Mesendoderm (in vitro differentiated cells): ENCODE results near the gene ZNF19.

Experiments
- DNase-seq: peaks from one replicate; pipeline ENCODE4 v3.0.0; 2013
- H2AK5ac ChIP-seq: 2 replicates; pipeline ENCODE4 v1.6.1; 2013; ENCODE audit warnings: low read length, inconsistent platforms
- H2BK120ac ChIP-seq: 2 replicates; pipeline ENCODE4 v1.6.1; 2013; ENCODE audit warnings: low read depth, mild to moderate bottlenecking, low read length, moderate library complexity, mixed read lengths
- H2BK15ac ChIP-seq: replicated peaks from 2 replicates; pipeline ENCODE4 v1.6.1; 2013; ENCODE audit warnings: low read depth, mild to moderate bottlenecking, moderate library complexity
- H2BK5ac ChIP-seq: 2 replicates; pipeline ENCODE4 v1.6.1; 2013; ENCODE audit warnings: low read length, inconsistent platforms
- H3K18ac ChIP-seq: 2 replicates; pipeline ENCODE4 v1.6.1; 2013; ENCODE audit warnings: mild to moderate bottlenecking, low read length, mixed read lengths
- H3K23ac ChIP-seq: one replicate; pipeline ENCODE4 v1.6.1; 2013; ENCODE audit warnings: low read length
- H3K27ac ChIP-seq: 2 replicates; pipeline ENCODE4 v1.5.1; 2013; ENCODE audit warnings: low read depth, mild to moderate bottlenecking, inconsistent platforms, low read length, moderate library complexity
- H3K27me3 ChIP-seq: 2 replicates; pipeline ENCODE4 v1.6.1; 2013; ENCODE audit warnings: low read length, control low read depth, mild to moderate bottlenecking, inconsistent platforms; ENCODE audit not compliant: insufficient read depth, poor library complexity
- H3K36me3 ChIP-seq: 2 replicates; pipeline ENCODE4 v1.6.1; 2013; ENCODE audit warnings: low read length, inconsistent platforms; ENCODE audit not compliant: control insufficient read depth, insufficient read depth
- H3K4ac ChIP-seq: one replicate; pipeline ENCODE4 v1.6.1; 2013; ENCODE audit warnings: low read depth, mild to moderate bottlenecking, low read length, moderate library complexity
- H3K4me1 ChIP-seq: 2 replicates; pipeline ENCODE4 v1.6.1; 2013; ENCODE audit warnings: low read depth, low read length, inconsistent platforms; ENCODE audit not compliant: control insufficient read depth
- H3K4me2 ChIP-seq: 2 replicates; pipeline ENCODE4 v1.6.1; 2013; ENCODE audit warnings: low read length
- H3K4me3 ChIP-seq: 2 replicates; pipeline ENCODE4 v1.5.1; 2013; ENCODE audit warnings: mild to moderate bottlenecking, low read length
- H3K56ac ChIP-seq: one replicate; pipeline ENCODE4 v1.6.1; 2013; ENCODE audit warnings: low read length
- H3K79me1 ChIP-seq: 2 replicates; pipeline ENCODE4 v1.6.1; 2013; ENCODE audit warnings: low read length, inconsistent platforms
- H3K79me2 ChIP-seq: 2 replicates; pipeline ENCODE4 v1.6.1; 2013; ENCODE audit warnings: mild to moderate bottlenecking, low read length; ENCODE audit not compliant: control insufficient read depth, insufficient read depth
- H3K9ac ChIP-seq: 2 replicates; pipeline ENCODE4 v1.6.1; 2013; ENCODE audit warnings: low read length, inconsistent platforms
- H4K5ac ChIP-seq: one replicate; pipeline ENCODE4 v1.6.1; 2013; ENCODE audit warnings: low read length
- H4K8ac ChIP-seq: one replicate; pipeline ENCODE4 v1.6.1; 2013; ENCODE audit warnings: low read depth, mild to moderate bottlenecking, control low read depth, low read length, moderate library complexity
- WGBS: extraction: QIAGEN DNeasy Blood & Tissue Kit; methylation state at CpG from one replicate; pipeline ENCODE4 v1.1.7; 2013; ENCODE audit warnings: low lambda C conversion rate, missing lambda C conversion rate; ENCODE audit not compliant: insufficient coverage; ENCODE audit errors: extremely low coverage; 5-methylcytosine and 5-hydroxymethylcytosine counted together

The ZNF19 gene

DNA sequence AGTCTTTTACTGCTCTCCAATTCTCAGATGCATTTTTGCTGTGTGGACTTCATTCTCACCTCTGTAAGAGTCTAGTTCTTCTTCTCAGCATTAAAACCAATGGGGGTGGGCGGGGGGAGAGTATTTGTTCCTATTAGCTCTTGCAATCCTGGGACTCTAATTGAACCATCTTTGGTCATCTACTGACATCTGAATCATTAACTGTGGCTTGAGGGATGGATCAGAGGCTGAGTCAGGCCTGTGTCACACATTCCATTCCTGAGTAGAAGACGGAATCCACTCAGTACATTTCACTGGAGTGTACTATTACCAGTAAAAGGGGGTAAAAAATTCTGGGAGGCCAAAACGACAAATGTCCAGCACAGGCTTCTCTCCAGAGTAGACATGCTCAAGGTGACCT is 14.3 kb downstream of the ZNF19 start:
- H3K56ac ChIP-seq = no peak overlapping the region
- no peak overlapping the region for H2BK120ac ChIP-seq
- H3K4ac ChIP-seq = no peak overlapping the region
- no peak overlapping the region for H3K9ac ChIP-seq
- no peaks in the 10 kb centered on the region for H3K79me1 ChIP-seq
- no peak overlapping the region for H3K4me3 ChIP-seq
- WGBS = no CpG with 5 or more reads among the region's 3 CpGs
- no peaks in the 10 kb centered on the region for H3K36me3 ChIP-seq
- no peak overlapping the region for H3K4me2 ChIP-seq
- no peak overlapping the region for H2BK5ac ChIP-seq
- H3K4me1 ChIP-seq = no peaks in the 10 kb centered on the region
- H3K79me2 ChIP-seq = no peaks in the 10 kb centered on the region
- no peak overlapping the region for H3K23ac ChIP-seq
- no peaks in the 10 kb centered on the region for H3K27me3 ChIP-seq
- H4K8ac ChIP-seq = no peak overlapping the region
- no peak overlapping the region for H3K27ac ChIP-seq
- DNase-seq = no peak
- no peak overlapping the region for H2BK15ac ChIP-seq
- no peak overlapping the region for H2AK5ac ChIP-seq
- no peak overlapping the region for H3K18ac ChIP-seq
- H4K5ac ChIP-seq = no peak overlapping the region

GRCh38 chr16:71473891-71474290 is 15.2 kb downstream of the ZNF19 start:
- H3K27ac ChIP-seq = no peak overlapping the region
- H3K27me3 ChIP-seq = no peaks in the 10 kb centered on the region
- H2BK15ac ChIP-seq = no peak overlapping the region
- no peak overlapping the region for H3K9ac ChIP-seq
- no peaks in the 10 kb centered on the region for H3K36me3 ChIP-seq
- no peak overlapping the region for H2BK5ac ChIP-seq
- H2BK120ac ChIP-seq = no peak overlapping the region
- H4K8ac ChIP-seq = no peak overlapping the region
- H4K5ac ChIP-seq = no peak overlapping the region
- no peak overlapping the region for H3K4me2 ChIP-seq
- H3K23ac ChIP-seq = no peak overlapping the region
- no peak overlapping the region for H3K18ac ChIP-seq
- H3K56ac ChIP-seq = no peak overlapping the region
- no peak overlapping the region for H2AK5ac ChIP-seq
- no peak for DNase-seq
- H3K79me2 ChIP-seq = no peaks in the 10 kb centered on the region
- H3K4me1 ChIP-seq = no peaks in the 10 kb centered on the region
- no CpG with 5 or more reads among the region's 5 CpGs for WGBS
- no peak overlapping the region for H3K4ac ChIP-seq
- H3K4me3 ChIP-seq = no peak overlapping the region
- H3K79me1 ChIP-seq = no peaks in the 10 kb centered on the region

DNA sequence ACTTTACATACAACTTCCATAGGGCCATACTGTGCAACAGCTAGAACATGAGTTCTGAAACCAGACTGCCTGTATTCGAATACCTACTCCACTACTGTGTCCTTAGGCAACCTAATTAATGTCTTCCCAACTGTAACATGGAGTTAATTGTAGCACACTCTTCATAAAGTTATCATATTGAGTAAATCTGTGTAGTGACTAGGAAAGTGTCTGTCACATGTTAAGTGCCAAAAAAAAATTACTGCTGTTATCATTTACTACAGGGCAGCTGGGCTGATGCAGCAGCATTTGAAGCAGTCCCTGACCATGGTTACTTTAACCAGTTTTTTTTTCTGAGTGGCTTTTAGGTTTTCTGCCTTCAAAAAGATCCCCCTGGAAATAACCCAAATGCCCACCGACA is 16.2 kb downstream of the ZNF19 start:
- H3K4ac ChIP-seq = no peak overlapping the region
- H3K9ac ChIP-seq = no peak overlapping the region
- no peak for DNase-seq
- H2BK120ac ChIP-seq = no peak overlapping the region
- H3K36me3 ChIP-seq = no peaks in the 10 kb centered on the region
- no peak overlapping the region for H2BK5ac ChIP-seq
- H3K23ac ChIP-seq = no peak overlapping the region
- no peak overlapping the region for H2BK15ac ChIP-seq
- H3K4me1 ChIP-seq = no peaks in the 10 kb centered on the region
- no peak overlapping the region for H4K8ac ChIP-seq
- no peak overlapping the region for H3K56ac ChIP-seq
- H3K4me3 ChIP-seq = no peak overlapping the region
- no CpG with 5 or more reads among the region's 2 CpGs for WGBS
- H3K27me3 ChIP-seq = no peaks in the 10 kb centered on the region
- H3K79me2 ChIP-seq = no peaks in the 10 kb centered on the region
- no peak overlapping the region for H4K5ac ChIP-seq
- H3K4me2 ChIP-seq = no peak overlapping the region
- H3K27ac ChIP-seq = no peak overlapping the region
- H3K79me1 ChIP-seq = no peaks in the 10 kb centered on the region
- no peak overlapping the region for H2AK5ac ChIP-seq
- H3K18ac ChIP-seq = no peak overlapping the region

DNA sequence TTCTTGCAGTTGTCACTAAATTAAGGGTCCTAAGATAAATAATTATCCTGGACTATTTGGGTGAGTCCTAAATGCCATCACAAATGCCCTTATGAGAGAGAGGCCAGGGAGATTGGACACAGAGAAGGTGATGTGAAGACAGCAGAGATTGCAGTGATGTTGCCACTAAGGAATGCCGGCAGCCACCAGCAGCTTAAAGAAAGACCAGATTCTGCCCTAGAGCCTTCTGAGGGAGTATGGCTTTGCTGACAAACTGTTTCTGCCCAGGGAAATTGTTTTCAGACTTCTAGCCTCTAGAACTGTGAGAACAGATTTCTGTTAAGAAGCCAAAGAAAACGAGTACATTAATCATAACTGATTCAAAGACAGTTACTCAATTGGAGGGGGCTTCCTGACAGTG is 17.1 kb downstream of the ZNF19 start:
- H3K79me1 ChIP-seq = no peaks in the 10 kb centered on the region
- no peak overlapping the region for H3K27ac ChIP-seq
- no peak overlapping the region for H2BK15ac ChIP-seq
- no peak overlapping the region for H3K4me2 ChIP-seq
- no peak overlapping the region for H2BK5ac ChIP-seq
- H3K27me3 ChIP-seq = no peaks in the 10 kb centered on the region
- no peak overlapping the region for H3K23ac ChIP-seq
- no peak overlapping the region for H3K56ac ChIP-seq
- no CpG with 5 or more reads among the region's 2 CpGs for WGBS
- H3K79me2 ChIP-seq = no peaks in the 10 kb centered on the region
- no peak overlapping the region for H2BK120ac ChIP-seq
- no peak overlapping the region for H4K8ac ChIP-seq
- no peak overlapping the region for H3K18ac ChIP-seq
- H3K4ac ChIP-seq = no peak overlapping the region
- no peak for DNase-seq
- H4K5ac ChIP-seq = no peak overlapping the region
- H3K4me1 ChIP-seq = no peaks in the 10 kb centered on the region
- no peak overlapping the region for H3K9ac ChIP-seq
- H3K36me3 ChIP-seq = no peaks in the 10 kb centered on the region
- H2AK5ac ChIP-seq = no peak overlapping the region
- no peak overlapping the region for H3K4me3 ChIP-seq

DNA sequence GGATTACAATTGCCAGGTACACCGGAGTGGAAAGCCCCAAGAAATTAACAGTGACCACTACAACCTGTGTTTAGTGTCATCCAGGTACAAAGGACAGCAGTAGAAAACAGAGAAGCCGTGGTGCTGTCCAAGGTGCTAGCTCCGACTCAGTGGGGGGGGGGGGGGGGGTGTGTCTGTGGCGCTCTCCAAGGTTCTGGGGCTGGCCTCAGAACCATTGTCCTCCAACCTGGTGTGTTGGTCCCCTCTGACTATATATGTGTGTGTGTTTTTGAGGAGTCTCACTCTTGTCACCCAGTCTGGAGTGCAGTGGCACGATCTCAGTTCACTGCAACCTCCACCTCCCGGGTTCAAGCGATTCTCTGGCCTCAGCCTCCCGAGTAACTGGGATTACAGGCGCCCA is 21.3 kb downstream of the ZNF19 start:
- WGBS = no CpG with 5 or more reads among the region's 9 CpGs

DNA sequence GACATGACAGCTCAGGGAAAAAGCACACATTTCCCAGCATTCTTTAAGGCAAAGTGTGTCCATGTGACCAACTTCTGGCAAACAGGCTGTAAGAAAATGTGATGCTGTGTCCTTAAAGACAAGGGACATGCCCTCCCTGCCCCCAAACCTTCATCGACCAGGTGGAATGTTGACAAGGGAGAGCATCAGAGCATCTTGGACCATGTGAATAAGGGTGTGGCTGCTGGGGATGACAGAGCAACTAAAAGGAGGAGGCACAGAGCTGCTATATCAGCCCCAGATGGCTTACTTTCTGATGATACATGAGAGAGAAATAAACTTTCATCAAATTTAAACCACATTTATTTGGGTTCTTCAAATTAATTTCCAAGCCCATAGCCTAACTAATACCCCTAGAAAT is 24.9 kb downstream of the ZNF19 start:
- H3K4me3 ChIP-seq = no peak overlapping the region
- DNase-seq = no peak
- H3K4me1 ChIP-seq = no peaks in the 10 kb centered on the region
- WGBS = no CpG with 5 or more reads among the region's 1 CpG
- no peak overlapping the region for H4K5ac ChIP-seq
- H2BK120ac ChIP-seq = no peak overlapping the region
- no peaks in the 10 kb centered on the region for H3K36me3 ChIP-seq
- no peak overlapping the region for H3K4me2 ChIP-seq
- peaks cover 6% of the 10 kb centered on the region for H3K79me1 ChIP-seq
- no peak overlapping the region for H3K18ac ChIP-seq
- H3K27me3 ChIP-seq = no peaks in the 10 kb centered on the region
- H3K56ac ChIP-seq = no peak overlapping the region
- H3K4ac ChIP-seq = no peak overlapping the region
- no peak overlapping the region for H2AK5ac ChIP-seq
- H4K8ac ChIP-seq = no peak overlapping the region
- no peak overlapping the region for H3K23ac ChIP-seq
- peaks cover 2% of the 10 kb centered on the region for H3K79me2 ChIP-seq
- H3K27ac ChIP-seq = no peak overlapping the region
- no peak overlapping the region for H2BK15ac ChIP-seq
- H3K9ac ChIP-seq = no peak overlapping the region
- H2BK5ac ChIP-seq = no peak overlapping the region

More for the DNA sequence above, 21.3 kb downstream of the ZNF19 start:
- Histone ChIP-seq H3K27me3 (no peaks in the 10 kb centered on the region), H3K18ac (no peak overlapping the region), H4K8ac (no peak overlapping the region), H4K5ac (no peak overlapping the region), H3K4me1 (no peaks in the 10 kb centered on the region), H3K4me3 (no peak overlapping the region), H3K36me3 (no peaks in the 10 kb centered on the region), H2BK120ac (no peak overlapping the region), H3K56ac (no peak overlapping the region), H3K79me1 (no peaks in the 10 kb centered on the region), H2BK5ac (no peak overlapping the region), H3K9ac (no peak overlapping the region), H2AK5ac (no peak overlapping the region), H3K23ac (no peak overlapping the region), H3K27ac (no peak overlapping the region), H3K79me2 (no peaks in the 10 kb centered on the region), H2BK15ac (no peak overlapping the region), H3K4me2 (no peak overlapping the region), H3K4ac (no peak overlapping the region)
- peak; percentile 60 for DNase-seq
